ENCODE data around the gene CCSER1.

The CCSER1 gene

GRCh38 chr4:90970021-90970420, 842.8 kb downstream of the CCSER1 start:
- no peak for TF ChIP-seq CTCF (IDR thresholded peaks at IDR 0.05; ENCODE audit: low read depth, low read length, missing control alignments)
- in situ Hi-C loops (cut with HindIII; ENCODE audit: low sequenced_read_pairs): no loop called here
- no peak for DNase-seq (ENCODE audit: low read depth)
- no peak overlapping the region for H3K4me3 ChIP-seq (ENCODE audit: low read depth, low read length)

- TF ChIP-seq CTCF (IDR thresholded peaks at IDR 0.05; ENCODE audit: low read depth, low read length, missing control alignments): no peak
- H3K4me3 ChIP-seq (ENCODE audit: low read depth, low read length): no peak overlapping the region
- in situ Hi-C loops (cut with HindIII; ENCODE audit: low sequenced_read_pairs): no loop called here
- DNase-seq (ENCODE audit: low read depth): no peak
These were observed 850.5 kb downstream of the CCSER1 start for GRCh38 chr4:90977726-90978125.

GRCh38 chr4:90979556-90979955, 852.4 kb downstream of the CCSER1 start:
- in situ Hi-C loops (cut with HindIII; ENCODE audit: low sequenced_read_pairs): no loop called here
- no peak for DNase-seq (ENCODE audit: low read depth)
- no peak for TF ChIP-seq CTCF (IDR thresholded peaks at IDR 0.05; ENCODE audit: low read depth, low read length, missing control alignments)
- H3K4me3 ChIP-seq (ENCODE audit: low read depth, low read length): no peak overlapping the region

- TF ChIP-seq CTCF (IDR thresholded peaks at IDR 0.05; ENCODE audit: low read depth, low read length, missing control alignments): no peak
- DNase-seq (ENCODE audit: low read depth): no peak
- in situ Hi-C loops (cut with HindIII; ENCODE audit: low sequenced_read_pairs): no loop called here
- H3K4me3 ChIP-seq (ENCODE audit: low read depth, low read length): no peak overlapping the region
These were observed 855.6 kb downstream of the CCSER1 start for GRCh38 chr4:90982813-90983212.

GRCh38 chr4:90990284-90990683, 863.1 kb downstream of the CCSER1 start:
- no peak overlapping the region for H3K4me3 ChIP-seq (ENCODE audit: low read depth, low read length)
- DNase-seq (ENCODE audit: low read depth): no peak
- in situ Hi-C loops (cut with HindIII; ENCODE audit: low sequenced_read_pairs): no loop called here
- no peak for TF ChIP-seq CTCF (IDR thresholded peaks at IDR 0.05; ENCODE audit: low read depth, low read length, missing control alignments)

- DNase-seq (ENCODE audit: low read depth): no peak
- no peak overlapping the region for H3K4me3 ChIP-seq (ENCODE audit: low read depth, low read length)
- no peak for TF ChIP-seq CTCF (IDR thresholded peaks at IDR 0.05; ENCODE audit: low read depth, low read length, missing control alignments)
- in situ Hi-C loops (cut with HindIII; ENCODE audit: low sequenced_read_pairs): no loop called here
These were observed 865.0 kb downstream of the CCSER1 start for GRCh38 chr4:90992213-90992612.
